A549 (cell line): ENCODE data around the gene PSMA2.

Experiments used
- CHD4 ChIP-seq: fragments of 200-600 bp; sonication (generic); IDR thresholded peaks from 2 replicates; pipeline ENCODE4 v1.6.1; 2016; ENCODE audit warnings: antibody characterized with exemption, mild to moderate bottlenecking, borderline replicate concordance
- CTCF ChIP-seq: fragments of >200 bp; sonication (Bioruptor Twin); formaldehyde crosslinking; IDR thresholded peaks from 3 replicates; pipeline ENCODE4 v1.5.1; 2016
- HDAC2 ChIP-seq: fragments of 200-600 bp; sonication (generic); IDR thresholded peaks from 2 replicates; pipeline ENCODE4 v1.6.1; 2016
- MAX ChIP-seq: IDR thresholded peaks from 2 replicates; pipeline ENCODE4 v1.6.1; 2012
- POLR2A ChIP-seq: IDR thresholded peaks from 2 replicates; pipeline ENCODE4 v1.6.1; 2012; ENCODE audit warnings: mild to moderate bottlenecking, low read length
- RAD21 ChIP-seq, 2 experiments: fragments of >200 bp in 1 of 2; sonication (Bioruptor Twin) in 1 of 2; formaldehyde crosslinking in 1 of 2; IDR thresholded peaks in 1 of 2; conservative IDR thresholded peaks in 1 of 2; 2 replicates in 1 of 2; 3 replicates in 1 of 2; pipeline ENCODE4 v1.6.1; 2012 to 2018; ENCODE audit warnings: inconsistent platforms in 1 of 2

GRCh38 chr7:42928754-42929153 lies 3.2 kb downstream of the PSMA2 start:
- TF ChIP-seq CTCF (no peak), CHD4 (no peak), MAX (no peak), RAD21 (conservative IDR thresholded peaks at IDR 0.05 in 1 of 2, IDR thresholded peaks at IDR 0.05 in 1 of 2) (no peak), POLR2A (no peak), HDAC2 (no peak)
